Suprapubic skin (tissue), 4 donors: ENCODE data around the gene ATP9B. TPM values are rescaled to one million over a fixed set of nuclear protein-coding genes. Genes with fewer than 3 reads are reported as not detected.

Experiments
- DNase-seq, 2 donors: peaks; one replicate each; pipeline ENCODE4 v3.0.0-alpha.2; 2019; ENCODE audit warnings: low spot score in 2 of 2
- H3K27ac ChIP-seq: fragments of 200-600 bp; sonication (generic); one replicate; pipeline ENCODE4 v1.5.1; 2019
- H3K27me3 ChIP-seq: fragments of 200-600 bp; sonication (generic); one replicate; pipeline ENCODE4 v1.5.1; 2019
- H3K36me3 ChIP-seq: fragments of 200-600 bp; sonication (generic); one replicate; pipeline ENCODE4 v1.5.1; 2019
- H3K4me1 ChIP-seq: fragments of 200-600 bp; sonication (generic); one replicate; pipeline ENCODE4 v1.5.1; 2019
- H3K4me3 ChIP-seq: fragments of 200-600 bp; sonication (generic); one replicate; pipeline ENCODE4 v1.5.1; 2019; ENCODE audit warnings: mild to moderate bottlenecking
- H3K9me3 ChIP-seq: fragments of 200-600 bp; sonication (generic); one replicate; pipeline ENCODE4 v1.5.1; 2019
- EP300 ChIP-seq: sonication (generic); formaldehyde crosslinking; IDR thresholded peaks from one replicate; pipeline ENCODE4 v1.6.1; 2017; ENCODE audit warnings: antibody characterized with exemption
- POLR2A ChIP-seq, 2 donors: fragments of 450-650 bp; IDR thresholded peaks; one replicate each; pipeline ENCODE4 v1.6.1; 2017; ENCODE audit warnings: antibody characterized with exemption in 2 of 2, mild to moderate bottlenecking in 2 of 2, moderate library complexity in 2 of 2
- POLR2AphosphoS5 ChIP-seq, 3 donors: sonication (generic); formaldehyde crosslinking; IDR thresholded peaks; one replicate each; pipeline ENCODE4 v1.6.1; 2017; ENCODE audit warnings: antibody characterized with exemption in 3 of 3
- WGBS: methylation state at CpG from one replicate; pipeline ENCODE4 v1.1.5; 2018; 5-methylcytosine and 5-hydroxymethylcytosine counted together
- total RNA-seq, 4 donors: library from RNA; depleted of rRNA; stranded (reverse); fragments of >200 nt; gene quantifications; one replicate each; pipeline ENCODE4 v1.1.0, GENCODE V29; 2016
- TF ChIP-seq, protein P1 (sequence below), 2 donors: fragments of 200-600 bp in 1 of 2; fragments of 450-650 bp in 1 of 2; sonication (generic) in 1 of 2; IDR thresholded peaks; one replicate each; pipeline ENCODE4 v1.5.1; 2016 to 2019; ENCODE audit warnings: antibody characterized with exemption in 2 of 2, mild to moderate bottlenecking in 1 of 2, moderate library complexity in 1 of 2

ATP9B gene
- total RNA-seq, 4 donors from 2014 or later: 30.2 to 109 (median 37.4) TPM

DNA sequence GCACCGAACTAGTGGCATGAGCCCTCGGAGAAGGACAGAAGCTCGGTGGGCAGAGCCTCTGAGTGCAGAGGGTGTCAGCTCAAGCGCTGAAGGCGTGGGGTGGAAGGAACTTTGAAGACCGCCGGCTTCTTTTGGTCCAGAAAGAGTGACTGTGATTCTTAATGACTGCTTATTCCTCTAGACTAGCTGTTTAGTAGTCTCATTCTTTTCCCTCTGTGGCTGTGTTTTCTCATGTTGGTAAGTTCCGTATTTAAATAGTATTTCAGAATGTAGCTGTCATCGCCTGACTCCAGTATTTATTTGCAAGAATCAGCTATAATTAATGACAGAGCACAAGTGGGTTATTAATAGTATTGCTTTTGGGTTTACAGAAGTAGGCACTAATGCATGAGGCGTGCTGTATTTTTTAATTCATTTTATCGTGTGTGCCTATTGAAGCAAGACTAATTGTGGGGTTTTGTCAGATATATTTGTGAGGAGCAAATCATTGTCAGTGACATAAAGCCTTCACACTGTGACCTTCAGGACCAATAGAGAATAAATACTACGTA, 245.7 kb downstream of the ATP9B start:
- Histone ChIP-seq H3K36me3 (peaks cover 35% of the 10 kb centered on the region), H3K9me3 (no peaks in the 10 kb centered on the region), H3K27ac (no peak overlapping the region), H3K4me3 (no peak overlapping the region), H3K27me3 (no peaks in the 10 kb centered on the region), H3K4me1 (no peaks in the 10 kb centered on the region)
- 91% methylated on average over 12 of the region's 12 CpGs for WGBS
- no peak for DNase-seq
- TF ChIP-seq POLR2AphosphoS5 (IDR thresholded peaks at IDR 0.05): no peak
- no peak for TF ChIP-seq EP300
- TF ChIP-seq, protein P1, sequence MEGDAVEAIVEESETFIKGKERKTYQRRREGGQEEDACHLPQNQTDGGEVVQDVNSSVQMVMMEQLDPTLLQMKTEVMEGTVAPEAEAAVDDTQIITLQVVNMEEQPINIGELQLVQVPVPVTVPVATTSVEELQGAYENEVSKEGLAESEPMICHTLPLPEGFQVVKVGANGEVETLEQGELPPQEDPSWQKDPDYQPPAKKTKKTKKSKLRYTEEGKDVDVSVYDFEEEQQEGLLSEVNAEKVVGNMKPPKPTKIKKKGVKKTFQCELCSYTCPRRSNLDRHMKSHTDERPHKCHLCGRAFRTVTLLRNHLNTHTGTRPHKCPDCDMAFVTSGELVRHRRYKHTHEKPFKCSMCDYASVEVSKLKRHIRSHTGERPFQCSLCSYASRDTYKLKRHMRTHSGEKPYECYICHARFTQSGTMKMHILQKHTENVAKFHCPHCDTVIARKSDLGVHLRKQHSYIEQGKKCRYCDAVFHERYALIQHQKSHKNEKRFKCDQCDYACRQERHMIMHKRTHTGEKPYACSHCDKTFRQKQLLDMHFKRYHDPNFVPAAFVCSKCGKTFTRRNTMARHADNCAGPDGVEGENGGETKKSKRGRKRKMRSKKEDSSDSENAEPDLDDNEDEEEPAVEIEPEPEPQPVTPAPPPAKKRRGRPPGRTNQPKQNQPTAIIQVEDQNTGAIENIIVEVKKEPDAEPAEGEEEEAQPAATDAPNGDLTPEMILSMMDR (IDR thresholded peaks at IDR 0.05): no peak
- TF ChIP-seq POLR2A (IDR thresholded peaks at IDR 0.05): no peak

DNA sequence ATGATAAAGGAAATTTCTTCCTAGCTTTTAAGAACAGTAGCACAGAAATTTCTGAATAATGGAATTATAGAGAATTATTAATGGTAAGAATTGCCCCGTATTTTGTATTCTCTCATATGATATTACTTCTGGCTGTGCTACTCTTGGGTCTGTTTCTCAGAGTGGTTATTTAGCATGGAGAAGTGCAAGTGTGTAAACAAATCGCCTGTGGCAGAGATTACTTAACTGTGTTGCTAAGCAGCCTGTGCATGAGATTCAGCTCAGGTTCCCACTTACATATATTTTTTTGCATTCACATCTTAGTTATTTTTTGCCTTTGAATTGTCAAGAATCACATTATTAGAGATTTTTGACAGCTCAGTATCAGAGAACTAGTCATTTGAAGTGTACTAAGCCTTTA, 246.4 kb downstream of the ATP9B start:
- TF ChIP-seq, protein P1 (IDR thresholded peaks at IDR 0.05): no peak
- no peak for TF ChIP-seq POLR2A (IDR thresholded peaks at IDR 0.05)
- TF ChIP-seq POLR2AphosphoS5 (IDR thresholded peaks at IDR 0.05): no peak
- no peak for TF ChIP-seq EP300
- 94% methylated on average over 2 of the region's 2 CpGs for WGBS

DNA sequence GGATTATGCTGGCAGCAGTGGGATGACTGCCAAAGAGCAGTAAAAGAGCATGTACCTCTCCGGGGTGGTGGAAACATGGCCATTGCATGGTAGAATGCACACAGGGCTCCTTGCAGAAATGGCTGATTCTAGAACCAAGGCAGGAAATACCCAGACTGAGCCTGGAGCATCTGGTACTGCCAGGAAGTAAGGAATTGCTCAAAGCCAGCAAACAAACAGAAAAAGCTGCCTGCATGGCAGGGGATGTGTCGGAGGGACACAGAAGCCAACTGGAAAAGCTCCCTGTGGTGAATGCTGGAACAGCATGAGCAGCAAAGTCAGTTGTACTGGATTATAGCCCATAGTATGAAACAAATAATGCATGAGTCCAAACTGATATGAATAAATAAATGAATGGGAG, 248.5 kb downstream of the ATP9B start:
- DNase-seq: no peak
- no peak overlapping the region for H3K4me3 ChIP-seq
- TF ChIP-seq, protein P1 (IDR thresholded peaks at IDR 0.05): no peak
- TF ChIP-seq POLR2A (IDR thresholded peaks at IDR 0.05) (no peak), POLR2AphosphoS5 (IDR thresholded peaks at IDR 0.05) (no peak), EP300 (no peak)
- no peaks in the 10 kb centered on the region for H3K27me3 ChIP-seq
- H3K9me3 ChIP-seq: no peaks in the 10 kb centered on the region
- H3K4me1 ChIP-seq: peaks cover 3% of the 10 kb centered on the region
- no peak overlapping the region for H3K27ac ChIP-seq
- 88% methylated on average over 2 of the region's 2 CpGs for WGBS
- H3K36me3 ChIP-seq: peaks cover 28% of the 10 kb centered on the region

More for the DNA sequence above, 246.4 kb downstream of the ATP9B start:
- Histone ChIP-seq H3K27ac (no peak overlapping the region), H3K9me3 (no peaks in the 10 kb centered on the region), H3K4me3 (no peak overlapping the region), H3K36me3 (peaks cover 35% of the 10 kb centered on the region), H3K27me3 (no peaks in the 10 kb centered on the region), H3K4me1 (no peaks in the 10 kb centered on the region)
- DNase-seq: no peak

DNA sequence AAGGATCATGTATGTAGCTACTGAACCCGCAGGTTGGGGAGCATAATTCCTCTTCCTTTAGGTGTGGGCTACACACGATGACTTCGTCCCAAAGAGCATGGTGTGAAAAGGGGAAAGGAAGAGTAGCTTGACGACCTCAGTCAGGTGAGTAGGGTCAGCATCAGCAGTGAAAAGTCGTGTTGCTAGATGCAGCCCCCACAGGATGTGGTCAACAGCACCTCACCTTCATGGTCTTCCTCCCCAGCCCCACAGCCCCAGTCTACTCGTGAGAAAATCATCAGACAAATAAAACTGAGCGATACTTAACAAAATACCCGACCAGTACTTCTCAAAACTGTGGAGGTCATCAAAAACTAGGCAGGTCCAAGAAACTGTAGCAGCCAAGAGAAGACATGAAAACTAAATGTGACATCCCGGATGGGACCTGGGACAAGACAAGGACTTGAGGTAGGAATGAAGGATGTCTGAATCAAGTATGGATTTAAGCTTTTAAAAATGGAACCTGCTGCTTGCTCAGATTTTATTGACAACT, 249.0 kb downstream of the ATP9B start:
- DNase-seq: no peak
- WGBS: 94% methylated on average over 9 of the region's 9 CpGs
- TF ChIP-seq POLR2A (IDR thresholded peaks at IDR 0.05) (no peak), POLR2AphosphoS5 (IDR thresholded peaks at IDR 0.05) (no peak), EP300 (no peak)
- TF ChIP-seq, protein P1 (IDR thresholded peaks at IDR 0.05): no peak
- Histone ChIP-seq H3K4me1 (peaks cover 3% of the 10 kb centered on the region), H3K27me3 (no peaks in the 10 kb centered on the region), H3K9me3 (no peaks in the 10 kb centered on the region), H3K27ac (no peak overlapping the region), H3K4me3 (no peak overlapping the region), H3K36me3 (peaks cover 28% of the 10 kb centered on the region)

DNA sequence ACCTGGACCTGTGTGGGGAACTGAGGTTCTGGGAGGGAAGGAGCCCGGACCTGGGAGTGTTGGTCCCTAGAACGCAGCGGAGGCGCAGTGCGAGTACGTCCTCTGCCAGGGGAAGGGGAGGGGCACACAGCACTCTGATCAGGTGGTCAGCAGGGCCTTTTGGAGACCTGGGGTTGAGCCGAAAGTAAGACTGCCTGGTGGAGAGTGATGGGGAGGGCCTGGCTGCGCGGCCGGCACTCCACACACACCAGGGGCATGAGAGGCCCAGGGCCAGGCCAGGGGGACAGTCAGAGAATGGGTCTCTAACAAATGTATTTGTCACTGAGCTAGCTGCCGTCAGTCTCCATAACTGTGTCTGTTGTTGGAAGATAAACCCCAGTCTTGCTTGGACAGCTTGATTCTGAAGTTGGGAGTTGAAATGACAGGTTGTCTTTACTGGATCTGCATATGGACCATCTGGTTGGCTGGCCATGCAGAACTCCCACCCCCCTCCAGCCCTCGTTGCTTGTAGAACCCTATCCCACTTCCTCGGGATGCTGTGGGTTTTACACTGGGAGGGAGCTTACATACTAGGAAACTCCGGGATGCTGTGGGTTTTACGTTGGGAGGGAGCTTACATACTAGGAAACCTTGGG, 251.1 kb downstream of the ATP9B start:
- peaks cover 30% of the 10 kb centered on the region for H3K36me3 ChIP-seq
- H3K4me3 ChIP-seq: no peak overlapping the region
- WGBS: 85% methylated on average over 14 of the region's 15 CpGs

More for the DNA sequence above, 251.1 kb downstream of the ATP9B start:
- Histone ChIP-seq H3K9me3 (no peaks in the 10 kb centered on the region), H3K27me3 (no peaks in the 10 kb centered on the region), H3K4me1 (peaks cover 3% of the 10 kb centered on the region), H3K27ac (no peak overlapping the region)
- DNase-seq: no peak
- TF ChIP-seq POLR2AphosphoS5 (IDR thresholded peaks at IDR 0.05): no peak
- TF ChIP-seq POLR2A (IDR thresholded peaks at IDR 0.05): no peak
- TF ChIP-seq, protein P1 (IDR thresholded peaks at IDR 0.05): no peak
- no peak for TF ChIP-seq EP300
